Measurements from ENCODE around the gene LGALS3BP.

GRCh38 chr17:78940258-78940657 is 39.5 kb downstream of the LGALS3BP start:
- TF ChIP-seq POLR2A (IDR thresholded peaks at IDR 0.05; ENCODE audit: low read depth, low read length) (no peak), POLR2AphosphoS5 (IDR thresholded peaks at IDR 0.05; ENCODE audit: low read depth, low read length) (no peak), TAF1 (IDR thresholded peaks at IDR 0.05; ENCODE audit: borderline replicate concordance, low read depth, low read length) (no peak)
